Measurements from ENCODE around the gene MPZL2.

Gene MPZL2

DNA sequence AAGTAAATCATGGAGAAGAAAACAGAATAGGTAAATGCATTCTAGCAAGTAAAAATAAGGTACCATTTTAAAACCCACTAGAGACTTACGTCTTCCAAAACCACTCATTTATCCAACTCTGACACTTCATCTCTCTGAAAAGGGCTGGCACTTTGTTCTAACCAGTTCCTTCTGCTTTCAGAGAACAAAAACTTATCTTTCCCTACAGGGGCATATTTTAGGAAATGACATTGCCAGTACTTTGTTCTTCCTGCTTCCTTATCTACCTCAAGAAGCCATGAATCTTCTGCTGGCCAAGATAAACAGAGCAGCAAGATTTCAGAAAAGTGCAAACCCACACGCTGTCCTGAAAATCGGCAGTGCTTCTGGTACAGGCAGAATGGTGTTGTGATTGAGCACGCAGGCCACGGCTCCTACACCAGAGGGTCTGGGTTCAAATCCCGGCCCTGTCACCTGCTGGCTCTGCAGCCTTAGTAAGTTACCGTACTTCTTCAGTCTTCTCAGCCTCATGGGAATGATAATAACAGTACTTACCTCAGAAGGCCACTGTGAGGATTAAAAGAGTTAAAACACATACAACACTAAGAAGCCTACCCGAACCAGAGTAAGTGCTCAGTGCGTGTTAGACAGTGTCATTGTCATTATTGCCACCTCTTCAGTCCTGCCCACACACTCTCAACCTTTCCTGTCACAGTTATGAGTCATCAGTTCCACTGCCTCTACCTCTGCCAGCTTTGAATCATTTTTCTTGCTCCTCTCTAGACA lies 22.9 kb downstream of the MPZL2 start:
- no peak for DNase-seq

DNA sequence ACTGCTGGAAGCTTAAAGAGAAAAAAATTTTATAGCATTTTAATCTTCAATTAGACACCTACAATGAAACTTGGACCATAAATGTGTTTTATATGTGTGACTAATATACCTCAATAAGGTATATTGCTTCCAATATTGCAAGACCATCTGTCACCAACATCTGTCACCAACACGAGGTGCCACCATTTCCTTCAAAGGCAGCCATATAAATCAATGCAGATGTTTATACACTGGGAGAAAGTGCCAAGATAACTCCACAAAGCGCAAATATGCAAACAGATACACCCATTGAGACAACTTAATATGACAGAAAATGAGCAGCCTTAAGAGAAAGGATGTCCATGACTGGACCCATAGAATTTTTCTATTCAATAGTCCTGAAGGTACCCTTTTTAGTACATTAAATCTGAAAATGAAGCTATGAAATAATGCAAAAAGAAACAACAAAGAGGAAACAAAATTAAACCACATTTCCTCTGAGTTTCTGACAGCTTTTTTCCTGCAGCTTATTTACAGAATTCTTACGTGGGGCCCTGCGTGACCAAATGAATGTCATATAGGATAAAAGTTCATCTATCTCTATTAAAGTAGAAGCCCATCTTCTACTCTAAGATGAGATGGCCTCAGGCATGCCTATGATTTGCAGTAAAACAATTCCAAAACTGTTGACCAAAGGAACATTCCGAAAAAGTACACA lies 24.4 kb downstream of the MPZL2 start:
- no peak for DNase-seq

DNA sequence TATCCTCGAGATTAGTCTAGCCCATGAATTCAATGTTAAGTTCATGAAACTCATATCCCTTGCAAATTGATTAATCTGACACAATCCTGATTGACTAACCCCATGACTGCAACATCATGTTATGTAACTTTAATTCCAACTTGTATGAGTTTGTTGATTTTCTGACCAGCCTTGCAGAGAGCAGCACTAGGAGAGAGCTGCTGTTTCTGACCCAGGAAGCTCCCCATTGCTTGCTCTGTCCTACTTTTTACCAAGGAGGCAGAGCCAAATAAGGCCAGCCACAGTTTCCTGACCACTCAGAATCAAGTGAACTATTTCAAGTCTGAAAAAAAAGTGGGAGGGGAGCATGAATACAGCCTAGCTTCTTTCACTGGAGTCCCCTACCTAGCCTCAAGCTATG lies 25.2 kb downstream of the MPZL2 start:
- DNase-seq = no peak

GRCh38 chr11:118238421-118238820 lies 25.7 kb downstream of the MPZL2 start:
- no peak for DNase-seq

DNA sequence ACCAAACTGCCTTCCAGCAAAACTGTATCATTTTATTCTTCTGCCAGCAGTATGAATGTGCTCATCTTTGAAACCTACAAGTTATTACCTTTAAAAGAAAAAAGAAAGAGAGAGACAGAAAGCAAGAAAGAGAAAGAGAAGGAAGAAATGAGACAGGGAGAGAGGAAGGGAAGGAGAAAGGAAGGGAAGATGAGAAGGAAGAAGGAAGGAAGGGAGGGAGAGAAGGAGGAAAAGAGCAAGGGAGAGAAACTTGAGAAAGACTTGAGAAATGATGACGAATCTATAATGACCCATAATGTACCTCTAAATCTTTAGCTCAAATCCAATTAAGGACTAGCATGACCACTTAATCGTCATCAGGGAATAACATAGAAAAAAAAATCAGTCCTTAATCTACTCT lies 27.9 kb downstream of the MPZL2 start:
- no peak for DNase-seq

- no peak for DNase-seq
These were observed 29.3 kb downstream of the MPZL2 start for GRCh38 chr11:118234833-118235232.

- no peak for DNase-seq
These were observed 30.2 kb downstream of the MPZL2 start for GRCh38 chr11:118233850-118234249.

- DNase-seq = no peak
These were observed 30.7 kb downstream of the MPZL2 start for GRCh38 chr11:118233377-118233776.

GRCh38 chr11:118232659-118233058 lies 31.4 kb downstream of the MPZL2 start:
- DNase-seq = no peak

GRCh38 chr11:118231461-118231860 lies 32.6 kb downstream of the MPZL2 start:
- no peak for DNase-seq

GRCh38 chr11:118230088-118230487 lies 34.0 kb downstream of the MPZL2 start:
- DNase-seq = no peak

DNA sequence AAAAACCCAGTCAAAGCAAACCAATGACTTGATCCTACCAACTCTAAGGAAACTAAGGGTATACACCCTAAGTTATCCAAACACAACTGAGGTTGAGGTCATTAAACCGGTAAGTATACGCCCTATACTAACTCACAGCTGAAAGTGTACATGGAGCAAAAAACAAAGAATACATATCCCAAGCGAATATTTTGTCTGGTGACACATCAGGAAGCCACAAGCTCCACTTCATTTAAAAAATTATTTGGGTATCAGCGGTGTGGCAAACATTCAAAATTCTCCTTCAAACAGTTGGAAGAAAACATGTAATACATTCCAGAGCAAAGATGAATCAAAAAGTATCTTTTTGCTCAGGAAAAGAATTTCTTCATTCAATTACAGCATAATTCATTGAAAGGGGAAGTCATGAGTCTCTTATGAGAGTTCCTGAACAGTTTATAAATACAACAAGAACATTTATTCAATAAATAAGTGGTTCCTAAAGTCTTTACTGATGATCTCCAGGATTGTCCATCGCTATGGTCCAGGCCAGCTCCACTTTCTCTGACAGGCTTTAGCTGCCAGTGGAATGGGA lies 34.7 kb downstream of the MPZL2 start:
- DNase-seq = no peak

- no peak for DNase-seq
These were observed 36.0 kb downstream of the MPZL2 start for GRCh38 chr11:118227865-118228785.

- no peak for DNase-seq
These were observed 37.3 kb downstream of the MPZL2 start for GRCh38 chr11:118226781-118227180.

GRCh38 chr11:118226296-118226695 lies 37.8 kb downstream of the MPZL2 start:
- no peak for DNase-seq

DNA sequence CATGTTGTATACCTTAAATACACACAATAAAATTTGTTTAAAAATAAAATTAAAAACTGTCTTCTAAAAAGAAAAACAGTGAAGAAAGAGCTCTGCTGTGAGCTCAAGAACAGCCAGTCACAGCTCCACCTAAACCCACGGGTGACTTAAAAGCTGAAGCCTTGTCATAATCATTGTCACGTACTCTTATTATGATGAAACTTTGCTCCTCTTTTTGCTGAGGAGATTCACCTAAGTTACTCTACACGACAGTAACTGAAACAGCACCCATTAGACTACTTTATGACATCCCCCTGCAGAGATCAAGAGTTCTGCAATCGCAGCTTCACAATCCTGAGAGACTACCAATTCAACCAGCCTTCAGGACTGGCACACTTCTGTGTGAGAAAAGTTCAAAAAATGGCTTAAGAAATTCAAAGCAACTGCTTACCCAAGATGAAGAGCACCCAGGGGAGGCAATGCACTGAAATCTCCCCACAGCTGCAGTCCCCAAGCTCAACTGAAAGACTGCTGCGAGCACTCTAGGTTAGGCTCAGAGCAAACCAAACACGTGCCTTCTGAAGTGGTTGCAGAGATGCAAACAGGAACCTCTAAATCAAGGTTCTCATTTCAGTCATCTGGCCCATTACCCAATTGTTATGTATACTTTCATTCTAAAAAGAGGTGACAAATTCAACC lies 39.4 kb downstream of the MPZL2 start, which contains the start of gene JAML:
TSS of gene JAML (minus strand) at position 501 of the 678 bp plus-strand sequence. CDS start 10,145 bp downstream, outside the sequence.
- no peak for DNase-seq

- no peak for DNase-seq
These were observed 40.1 kb downstream of the MPZL2 start for GRCh38 chr11:118223992-118224391.

DNA sequence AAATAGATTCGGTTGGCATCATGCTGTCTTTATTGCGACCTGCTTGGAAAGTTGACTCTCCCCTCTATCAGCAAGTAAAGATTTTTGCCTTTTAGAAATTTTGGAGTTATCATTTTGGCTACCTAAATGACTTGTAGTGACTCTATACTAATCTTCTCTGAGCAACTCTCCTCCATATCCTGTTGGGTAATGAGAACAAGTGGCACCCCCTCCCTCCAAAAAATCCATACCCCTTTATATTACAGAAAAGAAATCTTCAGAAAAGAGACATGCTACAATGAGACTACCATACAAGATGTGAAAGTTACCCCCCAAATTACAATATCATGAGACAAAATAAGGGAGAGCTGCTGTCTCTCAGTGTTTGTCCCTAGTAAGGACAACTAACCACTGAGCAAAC lies 40.5 kb downstream of the MPZL2 start:
- DNase-seq = no peak

DNA sequence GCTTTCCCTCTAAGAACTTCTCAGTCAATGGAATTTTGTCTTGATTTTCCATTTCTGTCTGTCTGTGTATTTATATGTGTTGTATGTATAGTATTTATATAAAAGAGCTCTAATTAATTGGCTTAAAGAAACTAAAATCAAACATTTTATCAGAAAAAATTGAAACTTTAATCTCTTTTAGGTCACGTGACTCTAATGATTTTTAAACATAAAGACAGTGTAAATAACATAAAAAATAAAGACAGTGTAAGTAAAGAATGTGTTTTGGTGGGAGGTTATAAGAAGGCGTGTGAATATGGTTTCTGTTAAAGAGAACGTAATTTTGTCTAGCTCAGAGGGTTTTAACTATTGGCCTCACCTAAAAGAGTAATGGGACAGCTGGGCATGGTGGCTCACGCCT lies 41.7 kb downstream of the MPZL2 start:
- DNase-seq = no peak

DNA sequence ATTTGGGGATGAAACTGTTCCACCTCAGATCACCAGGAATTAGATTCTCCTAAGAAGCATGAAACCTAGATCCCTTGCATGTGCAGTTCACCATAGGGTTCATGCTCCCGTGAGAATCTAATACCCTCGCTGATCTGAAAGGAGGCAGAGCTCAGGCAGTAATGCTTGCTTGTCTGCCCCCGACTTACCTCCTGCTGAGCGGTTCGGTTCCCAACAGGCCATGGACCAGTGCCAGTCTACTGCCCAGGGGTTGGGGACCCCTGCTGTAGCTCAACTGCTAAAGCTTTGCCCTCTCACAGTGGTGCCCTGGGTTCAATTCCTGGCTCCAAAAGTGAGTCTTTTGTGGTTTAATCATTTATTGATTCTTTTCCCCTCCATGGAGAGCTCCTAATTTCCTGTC lies 42.7 kb downstream of the MPZL2 start:
- DNase-seq = no peak

GRCh38 chr11:118219732-118220131 lies 44.4 kb downstream of the MPZL2 start:
- no peak for DNase-seq

GRCh38 chr11:118219244-118219643 lies 44.9 kb downstream of the MPZL2 start:
- no peak for DNase-seq

Data from SHP77 (cell line).